ENCODE measurements around the gene B4GALNT1. TPM values are rescaled to one million over a fixed set of nuclear protein-coding genes. Genes with fewer than 3 reads are reported as not detected.
A peak's percentile ranks its signal among the peaks of the same experiment; 100 is the strongest.

The B4GALNT1 gene
- total and polyA plus RNA-seq, 2 of the 13 experiments (the other 11 are each of a cell fraction or from before 2014, with no cell fraction given): 4.5 to 5.4 TPM

GRCh38 chr12:57621497-57622292, 11.3 kb downstream of the B4GALNT1 start (continued):
- TF ChIP-seq ZBTB7A (CRISPR knock-in tag; IDR thresholded peaks at IDR 0.05) (peak; percentile 86), KLF13 (CRISPR knock-in tag; IDR thresholded peaks at IDR 0.05) (no peak), RELA (CRISPR knock-in tag; IDR thresholded peaks at IDR 0.05) (no peak), ZNF775 (CRISPR knock-in tag; IDR thresholded peaks at IDR 0.05; ENCODE audit: borderline replicate concordance) (no peak), HOXA3 (CRISPR knock-in tag; IDR thresholded peaks at IDR 0.05) (peak; percentile 57; the same call in 1 of the 2 replicates), MEIS2 (CRISPR knock-in tag; IDR thresholded peaks at IDR 0.05) (peak; percentile 17; the same call in 1 of the 2 replicates), IKZF4 (CRISPR knock-in tag; IDR thresholded peaks at IDR 0.05; ENCODE audit: borderline replicate concordance, low read depth, not compliant biosample characterization) (peak; percentile 64), ZNF547 (CRISPR knock-in tag; IDR thresholded peaks at IDR 0.05) (peak; percentile 38; the same call in 1 of the 2 replicates), CBX5 (CRISPR knock-in tag; IDR thresholded peaks at IDR 0.05; ENCODE audit: borderline replicate concordance) (peak; percentile 48; the same call in 1 of the 2 replicates), RCOR2 (CRISPR knock-in tag; IDR thresholded peaks at IDR 0.05) (no peak), ZNF792 (CRISPR knock-in tag; IDR thresholded peaks at IDR 0.05) (0 out of 2 replicates have a peak, but pooled peaks have one; percentile 32), NFYB (CRISPR knock-in tag; IDR thresholded peaks at IDR 0.05) (no peak), ZNF788 (CRISPR knock-in tag; IDR thresholded peaks at IDR 0.05; ENCODE audit: borderline replicate concordance) (no peak), ZBTB21 (CRISPR knock-in tag; IDR thresholded peaks at IDR 0.05) (no peak), CTCF (CRISPR knock-in tag; IDR thresholded peaks at IDR 0.05) (peak; percentile 98), SRY (CRISPR knock-in tag; IDR thresholded peaks at IDR 0.05) (0 out of 2 replicates have a peak, but pooled peaks have one; percentile 69)
